Stomach (tissue), 9 donors: ENCODE measurements around the gene RGS13. TPM values are rescaled to one million over a fixed set of nuclear protein-coding genes. Genes with fewer than 3 reads are reported as not detected.
"Not testable (repeated sequence)": the region's sequence is repeated elsewhere in the genome, so short reads cannot be mapped to it uniquely, and the experiment has no call there.

Experiments used
- DNase-seq, 2 donors: peaks; one replicate each; pipeline versions ENCODE4 v3.0.0 to v3.0.0-alpha.2; 2013 to 2019
- H3K27ac ChIP-seq, 5 donors: fragments of 200-600 bp in 4 of 5; sonication (generic) in 4 of 5; one replicate each; pipeline ENCODE4 v1.5.1; 2013 to 2019; ENCODE audit warnings: mild to moderate bottlenecking in 1 of 5, moderate library complexity in 1 of 5
- H3K27me3 ChIP-seq, 3 donors: fragments of 200-600 bp; sonication (generic); one replicate each; pipeline ENCODE4 v1.5.1; 2017 to 2019; ENCODE audit warnings: mixed run types in 1 of 3
- H3K36me3 ChIP-seq, 4 donors: fragments of 200-600 bp; sonication (generic); 1 replicate in 3 of 4; 2 replicates in 1 of 4; pipeline ENCODE4 v1.5.1; 2016 to 2019
- H3K4me1 ChIP-seq, 4 donors: fragments of 200-600 bp; sonication (generic); one replicate each; pipeline ENCODE4 v1.5.1; 2016 to 2019
- H3K4me3 ChIP-seq, 4 donors: fragments of 200-600 bp; sonication (generic) in 3 of 4; one replicate each; pipeline ENCODE4 v1.5.1; 2016 to 2019; ENCODE audit warnings: mild to moderate bottlenecking in 1 of 4
- H3K9me3 ChIP-seq, 4 donors: fragments of 200-600 bp; sonication (generic); one replicate each; pipeline ENCODE4 v1.5.1; 2016 to 2019
- CTCF ChIP-seq, 7 experiments: fragments of 450-650 bp in 4 of 7; fragments of 200-600 bp in 3 of 7; sonication (generic) in 3 of 7; IDR thresholded peaks; one replicate each; pipeline ENCODE4 v1.5.1; 2016 to 2019; ENCODE audit warnings: antibody characterized with exemption in 7 of 7, control low read depth in 2 of 7, mild to moderate bottlenecking in 1 of 7
- EP300 ChIP-seq: sonication (generic); formaldehyde crosslinking; IDR thresholded peaks from one replicate; pipeline ENCODE4 v1.6.1; 2017; ENCODE audit warnings: antibody characterized with exemption
- POLR2A ChIP-seq, 4 donors: fragments of 450-650 bp; IDR thresholded peaks; one replicate each; pipeline ENCODE4 v1.6.1; 2016; ENCODE audit warnings: antibody characterized with exemption in 4 of 4, control low read depth in 2 of 4, mild to moderate bottlenecking in 1 of 4, moderate library complexity in 1 of 4
- POLR2AphosphoS5 ChIP-seq, 3 donors: sonication (generic); formaldehyde crosslinking; IDR thresholded peaks; one replicate each; pipeline ENCODE4 v1.6.1; 2016; ENCODE audit warnings: antibody characterized with exemption in 3 of 3
- WGBS, 5 donors: extraction: QIAGEN DNeasy Blood & Tissue Kit in 3 of 5; methylation state at CpG; one replicate each; pipeline versions ENCODE4 v1.1.5 to v1.1.7; 2013 to 2018; 5-methylcytosine and 5-hydroxymethylcytosine counted together
- intact Hi-C: fragments of 100-400 bp; cut with DNase I; formaldehyde crosslinking; loops from one replicate; pipeline ENCODE4 v1.15.1; 2023; ENCODE audit warnings: low total_unique reads
- polyA plus RNA-seq, 3 donors: library from polyadenylated mRNA; stranded (reverse); fragments of 200-250 nt; gene quantifications; one replicate each; pipeline ENCODE4 v1.2.3, GENCODE V29; 2013
- total RNA-seq, 5 donors: library from RNA; depleted of rRNA; stranded (reverse); fragments of >200 nt; gene quantifications; one replicate each; pipeline versions ENCODE4 v1.1.0 to v1.2.3, GENCODE V29; 2014 to 2016
- donor health status: healthy with polysubstance abuse.
- donor health status: Bipolar disorder and iron deficiency.
- donor health status: healthy.

The RGS13 gene
- total and polyA plus RNA-seq, 8 donors: 0.73 to 7.5 (median 2.0) TPM; not detected in 2

DNA sequence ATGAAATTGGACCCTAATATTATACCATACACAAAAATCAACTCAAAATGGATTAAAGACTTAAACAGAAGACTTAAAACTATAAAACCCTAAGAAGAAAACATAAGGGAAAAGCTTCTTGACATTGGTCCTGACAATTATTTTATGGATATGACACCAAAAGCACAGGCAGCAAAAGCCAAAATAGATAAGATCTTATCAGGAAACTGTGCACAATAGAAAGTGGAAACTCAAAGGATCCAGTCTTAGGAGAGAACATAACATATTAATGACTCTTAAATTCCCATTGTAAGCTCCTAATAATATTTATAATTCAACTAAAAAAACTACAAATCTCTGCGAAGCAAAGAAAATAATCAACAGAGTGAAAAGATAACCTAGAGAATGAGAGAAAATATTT is 39.8 kb downstream of the RGS13 start:
- no peak for DNase-seq
- 44 to 74% (median 49%) methylated on average over 1 of the region's 1 CpG for WGBS, 5 donors
- H3K4me3 ChIP-seq: no peak overlapping the region
- H3K36me3 ChIP-seq: no peaks in the 10 kb centered on the region
- no peak overlapping the region for H3K27ac ChIP-seq
- TF ChIP-seq CTCF (IDR thresholded peaks at IDR 0.05) (no peak), POLR2AphosphoS5 (IDR thresholded peaks at IDR 0.05) (no peak), POLR2A (IDR thresholded peaks at IDR 0.05) (no peak), EP300 (no peak)
- H3K27me3 ChIP-seq: no peaks in the 10 kb centered on the region
- H3K9me3 ChIP-seq: no peaks in the 10 kb centered on the region
- H3K4me1 ChIP-seq: no peaks in the 10 kb centered on the region
- intact Hi-C loops: no loop called here

DNA sequence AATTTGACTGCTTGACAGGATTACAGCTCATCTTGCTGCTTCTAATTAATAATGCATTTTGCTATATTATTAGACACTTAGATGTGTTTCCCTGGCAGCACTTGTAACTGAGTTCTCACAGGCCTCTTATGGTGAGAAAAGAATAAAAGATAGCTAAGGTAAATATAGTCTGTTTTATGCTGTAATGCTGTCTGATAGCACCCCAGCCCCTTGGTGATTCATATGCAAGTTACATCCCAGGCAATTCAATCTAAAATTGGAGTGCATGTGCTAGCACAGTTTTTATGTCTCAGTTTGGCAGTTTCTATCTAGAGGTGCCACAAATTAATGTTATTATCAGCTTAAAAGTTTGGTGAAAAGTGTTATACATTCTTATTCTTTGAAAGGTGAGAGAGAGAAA is 42.2 kb downstream of the RGS13 start:
- intact Hi-C loops: no loop called here
- Histone ChIP-seq H3K9me3 (no peaks in the 10 kb centered on the region), H3K27me3 (no peaks in the 10 kb centered on the region), H3K4me3 (no peak overlapping the region), H3K36me3 (no peaks in the 10 kb centered on the region), H3K4me1 (no peaks in the 10 kb centered on the region), H3K27ac (no peak overlapping the region)
- no peak for DNase-seq
- no peak for TF ChIP-seq EP300
- no peak for TF ChIP-seq POLR2A (IDR thresholded peaks at IDR 0.05)
- no peak for TF ChIP-seq CTCF (IDR thresholded peaks at IDR 0.05)
- no peak for TF ChIP-seq POLR2AphosphoS5 (IDR thresholded peaks at IDR 0.05)

- Histone ChIP-seq H3K36me3 (no peaks in the 10 kb centered on the region), H3K4me3 (no peak overlapping the region), H3K4me1 (no peaks in the 10 kb centered on the region), H3K27me3 (no peaks in the 10 kb centered on the region), H3K27ac (no peak overlapping the region), H3K9me3 (peaks cover 0 to 4% (median 1%) of the 10 kb centered on the region in 4 donors)
- WGBS, 5 donors: 74 to 90% (median 86%) methylated on average over 1 of the region's 1 CpG
- intact Hi-C loops: no loop called here
- no peak for DNase-seq
- TF ChIP-seq POLR2AphosphoS5 (IDR thresholded peaks at IDR 0.05): no peak
- TF ChIP-seq CTCF (IDR thresholded peaks at IDR 0.05): no peak
- no peak for TF ChIP-seq EP300
- TF ChIP-seq POLR2A (IDR thresholded peaks at IDR 0.05): no peak
Observed at GRCh38 chr1:192682335-192682734, 46.4 kb downstream of the RGS13 start.

DNA sequence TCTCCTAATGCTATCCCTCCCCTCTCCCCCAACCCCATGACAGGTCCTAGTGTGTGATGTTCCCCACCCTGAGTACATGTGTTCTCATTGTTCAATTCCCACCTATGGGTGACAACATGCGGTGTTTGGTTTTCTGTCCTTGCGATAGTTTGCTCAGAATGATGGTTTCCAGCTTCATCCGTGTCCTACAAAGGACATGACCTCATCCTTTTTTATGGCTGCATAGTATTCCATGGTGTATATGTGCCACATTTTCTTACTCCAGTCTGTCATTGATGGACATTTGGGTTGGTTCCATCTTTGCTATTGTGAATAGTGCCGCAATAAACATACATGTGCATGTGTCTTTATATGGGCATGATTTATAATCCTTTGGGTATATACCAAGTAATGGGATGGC is 47.1 kb downstream of the RGS13 start:
- intact Hi-C loops, H3K4me1 ChIP-seq, H3K27me3 ChIP-seq, H3K9me3 ChIP-seq, H3K27ac ChIP-seq, DNase-seq, H3K4me3 ChIP-seq, H3K36me3 ChIP-seq: not testable (repeated sequence)
- WGBS, 5 donors: 93 to 99% (median 98%) methylated on average over 4 of the region's 4 CpGs

DNA sequence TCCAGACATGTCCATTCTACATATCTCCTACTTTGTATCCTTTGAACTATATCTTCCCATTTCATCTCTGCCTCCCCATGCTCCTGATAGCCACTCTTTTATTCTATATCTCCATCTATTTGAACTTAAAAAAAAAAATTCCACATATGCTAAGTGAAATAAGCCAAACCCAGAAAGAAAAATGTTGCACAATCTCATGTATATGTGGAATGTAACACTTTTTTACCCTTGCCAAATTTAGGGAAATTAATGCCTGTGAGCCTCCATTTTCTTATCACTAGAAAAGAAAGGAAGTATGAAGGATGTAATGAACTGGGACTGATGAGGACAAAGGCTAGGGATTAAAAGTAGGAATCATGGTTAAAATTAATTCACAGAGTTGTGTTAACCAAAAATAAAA is 53.5 kb downstream of the RGS13 start:
- TF ChIP-seq POLR2A (IDR thresholded peaks at IDR 0.05): no peak
- TF ChIP-seq CTCF (IDR thresholded peaks at IDR 0.05): no peak
- TF ChIP-seq POLR2AphosphoS5 (IDR thresholded peaks at IDR 0.05): no peak
- TF ChIP-seq EP300: no peak
- DNase-seq: no peak
- no peaks in the 10 kb centered on the region for H3K36me3 ChIP-seq
- no peaks in the 10 kb centered on the region for H3K9me3 ChIP-seq
- no peaks in the 10 kb centered on the region for H3K4me1 ChIP-seq
- intact Hi-C loops: no loop called here
- no peaks in the 10 kb centered on the region for H3K27me3 ChIP-seq
- no peak overlapping the region for H3K4me3 ChIP-seq
- no peak overlapping the region for H3K27ac ChIP-seq
